ENCODE results near the gene RBPMS2. TPM values are rescaled to one million over a fixed set of nuclear protein-coding genes. Genes with fewer than 3 reads are reported as not detected.

The RBPMS2 gene
- total RNA-seq, 4 donors from 2014 or later: 0.15 to 1.8 (median 1.1) TPM; not detected in 1

DNA sequence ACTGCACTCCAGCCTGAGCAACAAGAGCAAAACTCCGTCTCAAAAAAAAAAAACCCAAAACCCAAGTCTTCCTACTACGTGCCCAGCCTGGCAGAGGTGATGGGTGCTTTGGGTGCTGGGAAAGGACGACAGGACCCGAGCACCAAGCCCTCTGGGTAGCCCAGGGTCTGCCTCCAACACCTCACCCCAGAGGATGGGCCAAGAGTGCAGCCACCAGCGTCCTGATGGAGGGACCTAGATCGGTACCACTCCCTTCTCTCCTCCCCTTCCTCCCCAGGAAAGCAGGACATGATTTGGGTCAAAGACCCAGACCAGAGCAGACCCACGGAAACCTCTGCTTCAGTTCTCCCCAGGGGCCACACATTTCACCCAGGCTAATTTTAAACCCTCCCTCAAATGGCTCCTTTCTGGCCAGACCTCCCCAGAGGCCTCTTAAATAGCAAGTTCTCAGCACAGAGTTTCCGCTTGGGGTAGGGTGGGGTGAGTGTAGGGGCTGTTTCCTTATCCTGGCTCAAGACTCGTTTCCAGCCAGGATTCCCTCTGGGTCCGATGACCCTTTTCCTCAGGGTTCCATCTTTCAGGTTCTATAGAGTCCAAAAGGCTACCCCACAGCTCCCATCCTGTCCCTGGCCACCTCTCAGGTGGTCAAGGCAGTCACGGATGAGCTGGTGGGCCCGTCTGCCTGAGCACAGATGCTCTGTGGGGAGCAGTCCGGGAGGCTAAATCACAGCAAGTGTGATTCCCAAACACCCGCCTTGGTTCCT, 20.5 kb downstream of the RBPMS2 start:
- WGBS, 2 donors: 75 to 86% methylated on average over 14 of the region's 14 CpGs
- DNase-seq (ENCODE audit: low spot score in 2 of 2): no peak
- H3K4me3 ChIP-seq (ENCODE audit: low read depth, poor library complexity, severe bottlenecking): no peak overlapping the region
- TF ChIP-seq, protein P1, sequence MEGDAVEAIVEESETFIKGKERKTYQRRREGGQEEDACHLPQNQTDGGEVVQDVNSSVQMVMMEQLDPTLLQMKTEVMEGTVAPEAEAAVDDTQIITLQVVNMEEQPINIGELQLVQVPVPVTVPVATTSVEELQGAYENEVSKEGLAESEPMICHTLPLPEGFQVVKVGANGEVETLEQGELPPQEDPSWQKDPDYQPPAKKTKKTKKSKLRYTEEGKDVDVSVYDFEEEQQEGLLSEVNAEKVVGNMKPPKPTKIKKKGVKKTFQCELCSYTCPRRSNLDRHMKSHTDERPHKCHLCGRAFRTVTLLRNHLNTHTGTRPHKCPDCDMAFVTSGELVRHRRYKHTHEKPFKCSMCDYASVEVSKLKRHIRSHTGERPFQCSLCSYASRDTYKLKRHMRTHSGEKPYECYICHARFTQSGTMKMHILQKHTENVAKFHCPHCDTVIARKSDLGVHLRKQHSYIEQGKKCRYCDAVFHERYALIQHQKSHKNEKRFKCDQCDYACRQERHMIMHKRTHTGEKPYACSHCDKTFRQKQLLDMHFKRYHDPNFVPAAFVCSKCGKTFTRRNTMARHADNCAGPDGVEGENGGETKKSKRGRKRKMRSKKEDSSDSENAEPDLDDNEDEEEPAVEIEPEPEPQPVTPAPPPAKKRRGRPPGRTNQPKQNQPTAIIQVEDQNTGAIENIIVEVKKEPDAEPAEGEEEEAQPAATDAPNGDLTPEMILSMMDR (IDR thresholded peaks at IDR 0.05): no peak
- TF ChIP-seq POLR2A (IDR thresholded peaks at IDR 0.05): no peak
- intact Hi-C loops (cut with DNase I; ENCODE audit: low total_unique reads): no loop called here

DNA sequence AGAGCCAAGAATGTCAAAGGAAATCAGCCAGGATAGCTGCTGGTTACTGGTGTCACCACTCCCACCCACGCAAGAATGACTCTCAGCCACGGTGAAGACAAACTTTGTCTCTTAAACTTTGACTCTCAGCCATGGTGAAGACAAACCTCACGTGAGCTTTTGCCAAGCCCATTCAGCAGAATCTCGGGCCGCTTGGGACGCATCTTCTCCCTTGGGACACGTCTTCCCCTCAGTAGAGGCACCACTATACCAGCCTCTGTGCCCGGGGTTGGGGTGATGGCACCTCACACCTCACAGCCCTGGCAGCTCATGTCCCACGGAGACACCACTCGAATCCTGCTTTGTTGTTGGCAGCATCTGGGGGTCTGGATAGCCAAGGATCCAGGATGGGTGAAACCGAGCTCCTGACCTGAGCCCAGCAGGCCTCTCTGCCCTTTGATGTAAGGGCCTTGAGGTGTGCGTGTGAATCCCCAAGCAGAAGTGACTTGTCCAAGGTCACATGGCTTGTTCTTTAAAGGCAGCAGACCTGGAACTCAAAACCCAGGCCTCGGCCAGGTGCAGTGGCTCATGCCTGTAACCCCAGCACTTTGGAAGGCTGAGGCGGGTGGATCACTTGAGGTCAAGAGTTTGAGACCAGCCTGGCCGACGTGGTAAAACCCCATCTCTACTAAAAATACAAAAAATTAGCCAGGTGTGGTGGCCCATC, 21.8 kb downstream of the RBPMS2 start:
- H3K4me3 ChIP-seq (ENCODE audit: low read depth, poor library complexity, severe bottlenecking): no peak overlapping the region
- DNase-seq (ENCODE audit: low spot score in 2 of 2): no peak
- intact Hi-C loops (cut with DNase I; ENCODE audit: low total_unique reads): no loop called here
- WGBS, 2 donors: 70 to 90% methylated on average over 15 to 16 of the region's 16 CpGs
- TF ChIP-seq, protein P1 (IDR thresholded peaks at IDR 0.05): no peak
- no peak for TF ChIP-seq POLR2A (IDR thresholded peaks at IDR 0.05)

DNA sequence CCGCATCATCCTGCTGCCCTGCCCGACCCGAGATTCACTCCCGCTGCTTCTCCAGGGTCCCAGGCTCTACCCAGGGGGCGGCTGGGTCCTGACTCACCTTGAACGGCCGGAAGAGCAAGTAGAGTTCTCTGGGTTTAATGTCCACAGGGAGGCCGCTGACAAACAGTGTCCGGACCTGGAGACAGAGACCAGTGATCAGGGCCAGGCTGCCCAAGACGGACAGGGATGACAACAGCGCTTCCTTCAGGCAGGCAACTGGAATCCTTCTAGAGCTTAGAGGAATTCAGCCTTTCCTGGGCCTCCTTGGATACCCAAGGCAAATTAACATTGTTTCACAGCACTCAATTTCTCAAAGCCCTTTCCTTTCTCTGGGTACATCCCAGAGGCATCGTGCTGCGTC, 23.9 kb downstream of the RBPMS2 start:
- intact Hi-C loops (cut with DNase I; ENCODE audit: low total_unique reads): no loop called here
- DNase-seq (ENCODE audit: low spot score in 2 of 2): no peak
- TF ChIP-seq POLR2A (IDR thresholded peaks at IDR 0.05): no peak
- TF ChIP-seq, protein P1 (IDR thresholded peaks at IDR 0.05): no peak
- H3K4me3 ChIP-seq (ENCODE audit: low read depth, poor library complexity, severe bottlenecking): no peak overlapping the region
- 84 to 91% methylated on average over 13 of the region's 13 CpGs for WGBS, 2 donors

DNA sequence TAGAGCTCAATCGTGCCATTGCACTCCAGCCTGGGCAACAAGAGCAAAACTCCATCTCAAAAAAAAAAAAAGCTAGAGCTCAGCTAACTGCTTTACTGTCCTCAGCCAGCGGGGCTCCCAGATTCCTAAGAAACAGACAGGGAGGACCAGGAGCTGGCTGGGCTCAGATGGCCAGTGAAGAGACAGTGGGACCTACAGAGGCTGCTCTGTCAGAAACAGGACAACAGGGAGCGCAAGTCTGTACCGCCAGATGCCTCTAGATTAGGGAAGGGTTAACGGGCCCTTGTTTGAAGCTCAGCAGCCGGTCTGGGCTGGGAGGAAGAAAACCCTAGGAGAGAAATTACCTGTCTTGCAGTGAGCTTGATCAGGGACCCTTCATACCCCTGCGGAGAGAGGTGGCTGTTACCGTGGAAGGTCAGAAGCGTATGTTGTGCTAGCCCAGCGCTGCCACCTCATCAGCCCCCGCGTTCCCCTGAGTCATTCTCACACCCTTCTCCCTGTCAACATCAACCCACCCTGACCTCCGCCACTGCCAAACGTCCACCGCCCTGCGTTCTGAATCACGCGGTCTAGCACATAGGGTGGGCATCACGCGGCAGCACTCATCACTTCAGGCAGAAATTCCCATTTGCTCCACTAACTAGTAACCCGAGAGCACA, 25.3 kb downstream of the RBPMS2 start:
- no peak for DNase-seq (ENCODE audit: low spot score in 2 of 2)
- WGBS, 2 donors: 78 to 79% methylated on average over 21 of the region's 21 CpGs
- intact Hi-C loops (cut with DNase I; ENCODE audit: low total_unique reads): no loop called here
- TF ChIP-seq, protein P1 (IDR thresholded peaks at IDR 0.05): no peak
- TF ChIP-seq POLR2A (IDR thresholded peaks at IDR 0.05): no peak
- no peak overlapping the region for H3K4me3 ChIP-seq (ENCODE audit: low read depth, poor library complexity, severe bottlenecking)

DNA sequence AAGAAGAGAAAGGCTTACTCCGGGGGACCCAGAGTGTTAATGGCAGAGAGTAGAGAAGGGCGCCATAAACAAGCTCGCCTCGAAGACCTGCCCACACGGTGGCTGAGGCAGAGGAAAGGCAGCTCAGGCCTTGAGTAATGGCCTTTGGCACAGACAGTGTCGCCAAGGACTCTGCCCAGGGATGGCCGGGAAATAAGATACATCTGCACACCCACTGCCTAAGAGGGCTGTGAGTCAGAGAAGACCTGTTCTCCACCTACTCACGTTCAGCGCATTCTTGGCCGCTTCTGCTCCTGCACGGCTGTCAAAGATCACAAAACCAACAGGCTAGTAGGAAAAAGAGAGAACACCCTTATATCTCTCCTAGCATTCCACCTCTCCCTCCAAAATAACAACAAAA, 26.2 kb downstream of the RBPMS2 start:
- WGBS, 2 donors: 45 to 63% methylated on average over 11 of the region's 11 CpGs
- no peak overlapping the region for H3K4me3 ChIP-seq (ENCODE audit: low read depth, poor library complexity, severe bottlenecking)
- no peak for DNase-seq (ENCODE audit: low spot score in 2 of 2)
- intact Hi-C loops (cut with DNase I; ENCODE audit: low total_unique reads): no loop called here
- TF ChIP-seq, protein P1 (IDR thresholded peaks at IDR 0.05): no peak
- TF ChIP-seq POLR2A (IDR thresholded peaks at IDR 0.05): no peak

All from lower leg skin (tissue), 4 donors.